ENCODE results near the gene GRIA4.
"Not testable (repeated sequence)": the region's sequence is repeated elsewhere in the genome, so short reads cannot be mapped to it uniquely, and the experiment has no call there.

Gene GRIA4

DNA sequence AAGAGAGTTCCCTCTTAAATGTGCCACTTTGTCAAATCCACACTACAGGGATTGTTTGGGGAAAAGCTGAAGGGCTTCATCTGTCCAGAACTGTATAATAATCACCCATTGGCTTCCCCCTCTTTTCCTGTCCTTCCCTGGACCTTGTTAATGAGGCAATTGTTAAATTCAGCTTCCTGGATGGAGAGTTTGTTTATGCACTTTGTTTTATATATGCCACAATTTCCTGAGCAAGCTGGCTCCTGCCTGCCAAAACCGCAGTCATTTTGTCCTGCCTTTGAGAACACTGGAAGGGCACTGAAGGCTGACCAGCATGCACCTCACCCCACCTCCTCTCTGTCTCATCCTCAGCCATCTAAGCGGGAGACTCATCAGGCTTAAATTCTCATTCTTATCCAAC, 325.9 kb downstream of the GRIA4 start:
- no peak for DNase-seq

GRCh38 chr11:105937331-105937730, 327.5 kb downstream of the GRIA4 start:
- peak; percentile 36 for DNase-seq

DNA sequence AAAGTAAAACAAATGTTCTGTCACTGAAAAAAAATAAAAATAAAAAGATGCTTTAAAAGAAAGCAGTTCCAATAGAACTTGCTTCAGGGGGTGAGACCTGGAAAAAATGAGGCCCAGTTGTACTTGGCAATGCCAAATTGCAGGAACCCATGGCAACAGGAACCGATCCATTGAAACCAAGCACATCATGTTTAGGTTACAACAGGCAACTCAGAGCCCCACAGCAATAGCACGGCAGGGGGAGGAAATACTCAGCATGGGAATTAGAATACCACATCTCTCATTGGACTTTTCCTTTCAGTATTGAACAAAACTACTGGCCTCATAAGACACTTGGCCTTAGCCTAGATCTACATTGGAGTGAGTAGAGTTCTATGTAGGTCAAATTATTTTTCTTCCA, 327.9 kb downstream of the GRIA4 start:
- DNase-seq: no peak

- no peak for DNase-seq
Measured at GRCh38 chr11:105942921-105943320, 333.0 kb downstream of the GRIA4 start.

DNA sequence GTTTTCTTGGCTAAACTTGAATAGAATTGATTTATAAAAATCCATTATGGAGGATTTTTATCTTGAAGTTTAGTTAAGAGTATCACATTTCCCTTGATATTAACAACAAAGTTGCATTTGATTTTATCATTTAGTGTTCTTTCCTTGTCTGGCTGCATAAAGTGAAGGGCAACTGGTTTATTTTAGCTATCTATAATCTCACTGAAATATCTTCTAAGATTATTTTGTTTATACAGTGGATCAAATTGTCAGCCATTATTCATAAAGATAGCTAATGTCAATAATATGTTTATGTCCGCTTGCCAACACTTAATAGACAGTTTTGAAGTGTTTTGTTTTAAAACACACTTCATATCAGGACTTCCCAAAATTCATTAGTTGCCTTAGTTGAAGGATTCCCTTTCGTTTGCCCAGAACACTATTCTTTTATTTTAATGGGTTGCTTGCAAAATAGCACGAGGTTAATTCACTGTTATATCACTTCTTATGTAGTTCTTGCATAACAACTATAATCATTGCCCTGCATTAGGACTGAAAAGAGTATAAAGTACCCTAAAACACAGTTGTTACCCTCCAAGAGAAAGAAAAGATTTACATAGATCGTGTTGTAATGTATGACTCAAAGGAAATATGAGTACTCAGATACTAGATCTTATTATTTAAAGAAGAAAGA, 339.2 kb downstream of the GRIA4 start:
- DNase-seq: no peak

DNA sequence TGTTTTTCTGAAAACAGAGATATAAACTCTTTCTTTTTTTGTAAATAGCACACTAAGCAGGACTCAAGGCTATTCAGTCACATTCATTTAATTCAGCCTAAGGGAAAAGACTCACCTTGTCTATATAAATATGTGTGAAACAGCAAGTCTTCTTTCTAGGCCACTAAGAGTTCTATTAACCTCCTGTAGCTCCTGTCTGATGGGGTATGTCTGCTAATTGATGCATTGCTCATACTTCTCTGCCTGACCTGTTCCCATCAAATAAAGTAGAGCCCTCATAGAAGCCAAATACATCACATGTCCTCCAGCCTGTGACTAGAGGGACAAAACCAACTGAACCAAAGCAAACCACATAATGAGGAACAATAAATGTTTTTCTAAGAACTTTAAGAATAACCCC, 344.0 kb downstream of the GRIA4 start:
- no peak for DNase-seq

GRCh38 chr11:105960252-105961245, 350.7 kb downstream of the GRIA4 start:
- no peak for DNase-seq

- peak; percentile 44 for DNase-seq
Measured at GRCh38 chr11:105968021-105968697, 358.3 kb downstream of the GRIA4 start.

- no peak for DNase-seq
Measured at GRCh38 chr11:105969756-105970155, 359.9 kb downstream of the GRIA4 start.

- peak; percentile 43 for DNase-seq
Measured at GRCh38 chr11:105975128-105975527, 365.3 kb downstream of the GRIA4 start.

DNA sequence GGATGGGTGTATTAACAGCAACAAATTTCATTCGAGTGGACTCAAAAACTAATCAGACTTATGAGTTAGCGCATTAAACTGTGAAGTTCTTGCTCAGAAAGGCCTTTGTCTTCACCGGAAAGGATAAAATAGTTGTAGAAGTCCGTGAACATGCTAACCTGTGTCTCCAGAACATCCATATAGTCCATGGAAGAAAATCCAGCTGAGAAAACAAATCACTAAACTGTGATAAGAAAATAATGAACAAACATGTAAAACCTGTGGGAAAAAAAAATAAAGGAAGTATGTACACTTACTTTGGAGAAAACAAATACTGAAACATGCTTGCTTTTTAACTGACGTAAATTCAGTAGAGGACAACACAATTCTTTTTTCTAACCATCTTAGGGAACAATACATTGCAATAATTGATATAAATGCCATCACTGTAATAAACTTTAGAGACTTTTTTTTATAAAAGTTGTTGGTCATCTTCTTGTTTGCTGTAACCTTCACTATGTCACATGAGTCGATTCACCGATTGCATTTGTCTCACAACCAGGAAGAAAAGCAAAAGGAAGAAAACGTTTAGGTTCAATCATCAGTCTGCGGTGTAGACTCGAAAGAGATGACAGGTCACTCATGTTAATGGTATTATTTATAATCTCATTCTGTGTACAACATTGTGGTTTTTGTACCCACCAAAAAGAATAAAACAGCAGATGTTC, 370.3 kb downstream of the GRIA4 start:
- DNase-seq: no peak

- DNase-seq: no peak
Measured at GRCh38 chr11:105986554-105986953, 376.7 kb downstream of the GRIA4 start.

DNA sequence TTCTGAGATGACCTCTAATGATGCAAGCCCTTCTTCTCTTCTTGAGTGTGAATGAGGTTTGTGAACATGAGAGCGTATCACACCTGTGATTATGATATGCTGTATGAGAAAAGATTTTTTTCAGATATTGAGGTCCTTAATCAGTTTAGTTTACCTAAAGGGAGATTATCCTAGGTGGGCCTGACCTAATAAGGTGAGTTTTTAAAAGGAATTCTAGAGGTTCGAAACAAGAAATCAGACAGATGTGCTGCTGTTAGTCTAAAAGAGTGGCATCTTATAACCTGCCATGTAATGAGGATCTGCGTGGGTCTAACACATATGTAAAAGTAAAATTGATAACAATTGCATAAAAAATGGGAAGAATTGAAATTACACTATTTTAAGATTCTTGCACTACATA, 378.3 kb downstream of the GRIA4 start:
- no peak for DNase-seq

DNA sequence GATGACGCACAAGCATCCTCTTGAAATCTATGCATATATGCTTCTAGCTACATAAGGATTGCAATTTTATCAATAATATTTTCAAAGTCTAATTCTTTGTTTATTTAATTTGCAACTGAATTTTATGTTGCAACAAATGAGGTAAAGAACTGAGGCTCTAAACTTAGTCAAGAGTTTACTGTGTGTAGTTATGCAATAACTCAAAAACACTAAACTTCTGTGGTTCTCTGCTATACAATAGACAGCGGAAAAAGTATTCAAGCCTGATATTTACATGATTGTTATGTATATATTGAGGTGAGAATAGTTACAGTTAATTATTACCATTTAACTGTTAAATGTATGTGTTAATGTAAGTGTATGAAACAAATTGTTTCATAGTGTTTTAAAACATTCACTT, 379.3 kb downstream of the GRIA4 start:
- no peak for DNase-seq

DNA sequence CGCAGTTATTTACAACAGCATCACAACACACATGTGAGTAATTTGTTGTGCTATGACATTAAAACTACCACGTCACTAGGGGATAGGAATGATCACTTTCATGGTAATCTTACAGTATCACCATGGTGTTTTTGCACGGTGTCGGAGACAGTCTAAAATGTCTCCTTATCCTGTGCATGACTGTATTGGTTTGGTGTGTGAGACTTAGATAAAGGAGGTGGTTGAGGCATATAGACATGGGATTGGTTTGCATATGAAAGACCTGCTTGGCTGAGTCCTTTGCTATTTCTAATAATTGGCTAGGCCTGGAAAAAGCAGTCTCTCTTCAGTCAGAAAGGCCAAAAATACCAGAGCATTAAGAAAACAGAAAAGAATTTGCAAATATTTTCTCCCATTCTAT, 382.0 kb downstream of the GRIA4 start:
- DNase-seq: no peak

- DNase-seq: no peak
Measured at GRCh38 chr11:106001304-106002012, 391.6 kb downstream of the GRIA4 start.

- DNase-seq: not testable (repeated sequence)
Measured at GRCh38 chr11:106003094-106003493, 393.2 kb downstream of the GRIA4 start.

- DNase-seq: no peak
Measured at GRCh38 chr11:106011481-106011880, 401.6 kb downstream of the GRIA4 start.

GRCh38 chr11:106012744-106013143, 402.9 kb downstream of the GRIA4 start:
- peak; percentile 57 for DNase-seq

- DNase-seq: no peak
Measured at GRCh38 chr11:106014035-106014434, 404.2 kb downstream of the GRIA4 start.

DNA sequence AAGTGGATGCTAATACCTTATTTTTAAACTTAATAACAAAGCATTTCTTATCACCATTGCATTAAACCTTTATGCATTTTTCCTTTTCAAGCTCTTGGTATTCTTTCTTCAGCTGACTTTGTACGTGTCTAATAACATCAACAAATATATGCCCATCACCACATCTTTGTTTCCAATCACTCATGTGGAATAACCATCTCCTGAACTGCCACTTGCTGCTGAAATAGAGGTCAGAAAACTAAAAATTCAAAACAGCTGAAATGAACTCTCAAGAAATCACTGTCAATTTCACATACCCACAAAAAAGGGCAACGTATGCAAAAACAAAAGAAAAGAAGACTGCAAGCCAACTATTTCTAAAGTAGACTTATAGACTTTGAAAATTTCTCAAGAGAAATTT, 404.7 kb downstream of the GRIA4 start:
- DNase-seq: no peak

DNA sequence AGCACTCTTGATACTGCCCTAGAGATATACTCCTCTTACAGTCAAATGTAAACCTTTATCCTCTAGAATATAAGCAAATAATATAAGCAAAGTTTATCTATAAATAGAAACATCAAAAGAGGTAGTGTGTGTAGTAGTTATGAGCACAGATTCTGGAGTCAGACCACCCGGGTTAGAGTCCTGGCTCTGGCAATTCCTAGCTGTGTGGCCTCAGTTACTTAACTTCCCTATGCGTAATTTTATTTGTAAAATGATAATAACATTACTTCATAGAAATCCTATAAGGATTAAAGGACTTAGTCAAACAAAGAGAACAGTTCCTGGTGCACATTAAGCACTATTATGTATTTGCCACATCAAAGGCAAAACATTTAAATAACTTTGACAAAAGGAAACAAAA, 405.2 kb downstream of the GRIA4 start:
- no peak for DNase-seq
